Small intestine (tissue), 7 donors: ENCODE data around the gene NRCAM. TPM values are rescaled to one million over a fixed set of nuclear protein-coding genes. Genes with fewer than 3 reads are reported as not detected.
A peak's percentile ranks its signal among the peaks of the same experiment; 100 is the strongest.

Source experiments
- DNase-seq, 2 donors: peaks; one replicate each; pipeline versions ENCODE4 v3.0.0 to v3.0.0-alpha.2; 2013
- FAIRE-seq: peaks from 2 replicates; lab custom pipeline; 2012; peaks lifted over from hg19 to GRCh38; lab: Jason Lieb, UNC
- H3K27ac ChIP-seq, 3 donors: one replicate each; pipeline ENCODE4 v1.5.1; 2013; ENCODE audit warnings: low read length in 2 of 3, mild to moderate bottlenecking in 2 of 3, control low read depth in 1 of 3, inconsistent platforms in 1 of 3, low read depth in 1 of 3, moderate library complexity in 1 of 3
- H3K27me3 ChIP-seq, 3 donors: one replicate each; pipeline ENCODE4 v1.6.1; 2013; ENCODE audit warnings: low read length in 3 of 3, inconsistent platforms in 1 of 3; ENCODE audit not compliant: control insufficient read depth in 3 of 3, insufficient read depth in 3 of 3
- H3K36me3 ChIP-seq, 3 donors: one replicate each; pipeline ENCODE4 v1.6.1; 2013; ENCODE audit warnings: low read length in 3 of 3, inconsistent platforms in 1 of 3, low read depth in 1 of 3, mild to moderate bottlenecking in 1 of 3, moderate library complexity in 1 of 3; ENCODE audit not compliant: control insufficient read depth in 3 of 3, insufficient read depth in 2 of 3
- H3K4me1 ChIP-seq, 3 donors: one replicate each; pipeline ENCODE4 v1.6.1; 2013; ENCODE audit warnings: low read length in 2 of 3, inconsistent platforms in 1 of 3, low read depth in 1 of 3, mild to moderate bottlenecking in 1 of 3, moderate library complexity in 1 of 3; ENCODE audit not compliant: control insufficient read depth in 3 of 3, insufficient read depth in 2 of 3
- H3K4me3 ChIP-seq, 3 donors: one replicate each; pipeline ENCODE4 v1.5.1; 2013; ENCODE audit warnings: low read length in 3 of 3, control low read depth in 1 of 3, inconsistent platforms in 1 of 3, low read depth in 1 of 3, mild to moderate bottlenecking in 1 of 3, moderate library complexity in 1 of 3
- H3K9me3 ChIP-seq, 2 donors: one replicate each; pipeline ENCODE4 v1.6.1; 2013; ENCODE audit warnings: low read depth in 1 of 2, low read length in 1 of 2; ENCODE audit not compliant: control insufficient read depth in 2 of 2, insufficient read depth in 1 of 2
- WGBS, 3 donors: extraction: QIAGEN DNeasy Blood & Tissue Kit; methylation state at CpG; one replicate each; pipeline ENCODE4 v1.1.7; 2013; 5-methylcytosine and 5-hydroxymethylcytosine counted together
- polyA plus RNA-seq, 4 donors: library from polyadenylated mRNA; stranded (reverse) in 3 of 4; unstranded in 1 of 4; fragments of 200-250 nt in 3 of 4; fragments of 120-200 nt in 1 of 4; gene quantifications; one replicate each; pipeline versions ENCODE4 v1.2.1 to v1.2.3, GENCODE V29; 2013
- donor health status: healthy with polysubstance abuse.
- donor health status: control.
- donor health status: control.
- donor health status: Bipolar disorder and iron deficiency.
- donor health status: healthy.

Gene NRCAM
- polyA plus RNA-seq, 4 donors, result 0.27 to 6.8 (median 1.4) TPM

DNA sequence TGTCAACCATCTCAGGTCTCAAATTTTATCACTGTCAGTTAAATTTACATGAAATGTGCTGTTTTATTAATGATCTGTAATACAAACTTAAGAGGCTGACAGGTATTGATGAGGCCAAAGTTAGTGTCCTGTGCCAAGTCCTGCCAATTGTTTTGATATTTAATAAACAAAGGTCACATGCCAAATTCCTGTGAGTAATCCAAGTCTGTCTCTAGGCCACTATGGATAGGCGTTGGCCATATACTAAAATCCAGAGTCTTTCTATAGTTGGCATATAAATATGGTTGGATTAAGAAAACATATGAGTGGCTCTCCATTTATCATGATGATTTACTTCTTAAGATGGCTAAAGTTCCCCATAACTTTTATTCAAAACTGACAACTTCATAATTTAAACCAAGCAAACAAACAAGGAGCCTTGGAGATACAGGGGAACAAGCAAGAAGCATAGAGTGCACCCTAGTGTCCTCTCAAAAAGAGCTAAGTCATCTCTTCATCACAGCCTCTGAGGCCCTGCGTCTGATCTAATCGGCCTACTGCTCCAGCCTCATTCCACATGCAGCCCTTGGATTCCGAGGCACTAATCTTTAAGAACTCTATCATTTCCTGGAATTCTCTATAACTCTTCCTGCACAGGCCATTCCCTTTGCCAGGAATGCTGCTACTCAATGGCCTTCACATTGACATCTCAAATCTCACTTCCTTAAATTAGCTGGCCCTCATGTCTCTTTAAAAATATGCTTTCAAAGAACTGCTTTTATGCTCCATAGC is 32.7 kb upstream of the NRCAM start:
- H3K9me3 ChIP-seq, result no peaks in the 10 kb centered on the region
- no peaks in the 10 kb centered on the region for H3K27me3 ChIP-seq
- no peak overlapping the region for H3K27ac ChIP-seq
- no peak for DNase-seq
- 82 to 96% (median 87%) methylated on average over 4 of the region's 4 CpGs for WGBS, 3 donors
- no peak for FAIRE-seq
- H3K4me3 ChIP-seq, result no peak overlapping the region
- peaks cover 0 to 11% (median 3%) of the 10 kb centered on the region in 3 donors for H3K36me3 ChIP-seq
- no peaks in the 10 kb centered on the region for H3K4me1 ChIP-seq

DNA sequence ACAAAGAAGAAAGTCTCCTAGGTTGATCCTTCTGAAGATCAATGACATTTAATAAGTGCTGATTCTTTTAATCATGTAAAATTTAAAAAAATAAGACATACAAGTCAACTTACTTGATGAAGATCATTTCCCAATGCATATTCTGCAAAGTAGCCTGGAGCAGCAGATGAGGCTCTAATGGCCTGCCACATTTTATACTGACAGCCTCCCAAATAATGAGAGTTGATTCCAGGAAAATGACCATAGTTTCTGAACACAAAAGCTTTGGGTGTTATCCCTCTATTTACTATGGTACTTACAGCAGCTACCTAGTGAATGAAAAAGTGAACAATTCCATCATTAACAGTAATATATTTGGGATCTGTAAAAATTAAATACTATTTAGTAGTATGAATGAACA is 31.4 kb upstream of the NRCAM start:
- no peak for DNase-seq
- no peaks in the 10 kb centered on the region for H3K9me3 ChIP-seq
- H3K4me1 ChIP-seq, result no peaks in the 10 kb centered on the region
- H3K27ac ChIP-seq, result no peak overlapping the region
- H3K27me3 ChIP-seq, result no peaks in the 10 kb centered on the region
- no peak for FAIRE-seq
- peaks cover 0 to 8% (median 3%) of the 10 kb centered on the region in 3 donors for H3K36me3 ChIP-seq
- no peak overlapping the region for H3K4me3 ChIP-seq

DNA sequence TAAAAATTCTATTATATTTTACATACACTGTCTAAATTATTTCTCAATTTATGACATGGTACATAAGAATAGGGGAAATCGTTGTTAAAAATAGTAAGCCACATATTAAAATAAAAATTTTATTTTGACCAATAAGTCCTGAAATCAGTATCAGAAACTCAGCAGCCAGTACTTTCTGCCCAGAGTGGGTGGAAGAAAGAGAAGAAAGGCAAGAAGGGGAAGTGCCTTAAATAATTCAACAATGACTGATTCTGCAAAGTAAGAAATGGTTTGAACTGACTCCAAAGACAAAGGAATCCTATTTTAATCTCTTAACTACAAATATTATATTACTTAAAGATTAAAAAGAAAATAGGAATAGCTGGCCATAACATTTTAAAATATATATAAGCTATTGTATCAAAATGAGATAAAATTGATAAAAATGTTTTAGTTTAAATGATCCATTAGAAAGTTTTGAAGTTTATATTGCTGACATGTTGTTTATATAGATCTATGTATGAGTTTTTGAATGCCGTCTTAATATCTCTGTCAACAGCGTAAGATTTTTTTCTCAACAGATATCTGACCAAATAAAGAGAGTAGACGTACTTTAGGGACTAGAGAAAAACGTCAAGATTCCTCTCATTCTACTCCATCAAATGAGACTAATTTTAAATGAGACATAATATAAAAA is 30.2 kb upstream of the NRCAM start:
- Histone ChIP-seq H3K4me3 (no peak overlapping the region), H3K9me3 (no peaks in the 10 kb centered on the region), H3K4me1 (no peaks in the 10 kb centered on the region), H3K27me3 (no peaks in the 10 kb centered on the region), H3K36me3 (peaks cover 0 to 8% (median 3%) of the 10 kb centered on the region in 3 donors), H3K27ac (no peak overlapping the region)
- DNase-seq (no peak), FAIRE-seq (peak; percentile 19)
- 86 to 91% (median 91%) methylated on average over 5 of the region's 5 CpGs for WGBS, 3 donors

DNA sequence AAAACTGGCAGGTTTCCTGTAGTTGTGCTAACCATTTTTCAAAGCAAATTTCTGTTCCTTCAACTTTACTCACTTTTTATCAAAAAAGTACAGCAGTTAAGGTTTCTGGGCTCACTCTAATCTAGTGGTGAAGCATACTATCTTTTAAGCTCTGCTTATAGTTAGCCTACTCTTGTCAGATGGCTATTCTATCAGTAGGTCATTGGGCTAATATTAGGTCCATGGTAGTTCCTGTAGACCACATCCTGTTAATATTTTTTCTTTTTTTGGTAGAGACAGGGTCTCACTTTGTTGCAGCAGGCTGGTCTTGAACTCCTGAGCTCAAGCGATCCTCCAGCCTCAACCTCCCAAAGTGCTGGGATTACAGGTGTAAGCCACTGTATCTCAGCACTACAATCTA is 27.9 kb upstream of the NRCAM start:
- no peak for DNase-seq
- no peaks in the 10 kb centered on the region for H3K9me3 ChIP-seq
- H3K27ac ChIP-seq, result no peak overlapping the region
- WGBS, 3 donors, result 86 to 100% (median 89%) methylated on average over 1 of the region's 1 CpG
- no peak overlapping the region for H3K4me3 ChIP-seq
- peaks cover 3 to 10% (median 3%) of the 10 kb centered on the region in 3 donors for H3K36me3 ChIP-seq
- H3K27me3 ChIP-seq, result no peaks in the 10 kb centered on the region
- no peak for FAIRE-seq
- H3K4me1 ChIP-seq, result no peaks in the 10 kb centered on the region

DNA sequence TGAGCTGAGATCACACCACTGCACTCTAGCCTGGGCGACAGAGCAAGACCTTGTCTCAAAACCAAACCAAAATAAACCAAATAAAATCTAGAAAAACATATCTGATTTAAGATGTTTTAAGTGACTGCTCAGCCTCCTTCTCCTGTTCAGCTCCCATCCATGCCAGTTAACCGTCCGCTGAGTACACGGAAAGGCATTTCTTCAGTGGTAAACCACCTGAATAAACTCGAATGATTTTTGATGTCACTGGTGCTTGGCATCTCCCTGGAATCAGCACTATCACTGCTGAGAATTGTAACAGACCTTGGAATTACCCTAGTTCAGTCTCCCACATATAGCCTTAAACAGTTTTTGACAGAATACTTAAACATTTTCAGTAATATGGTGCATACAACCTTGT is 24.1 kb upstream of the NRCAM start:
- Histone ChIP-seq H3K4me1 (no peaks in the 10 kb centered on the region), H3K36me3 (peaks cover 7 to 13% (median 8%) of the 10 kb centered on the region in 3 donors), H3K9me3 (no peaks in the 10 kb centered on the region), H3K27me3 (no peaks in the 10 kb centered on the region), H3K4me3 (no peak overlapping the region), H3K27ac (no peak overlapping the region)
- FAIRE-seq, result no peak
- WGBS, 3 donors, result 93 to 98% (median 97%) methylated on average over 5 of the region's 5 CpGs
- no peak for DNase-seq

DNA sequence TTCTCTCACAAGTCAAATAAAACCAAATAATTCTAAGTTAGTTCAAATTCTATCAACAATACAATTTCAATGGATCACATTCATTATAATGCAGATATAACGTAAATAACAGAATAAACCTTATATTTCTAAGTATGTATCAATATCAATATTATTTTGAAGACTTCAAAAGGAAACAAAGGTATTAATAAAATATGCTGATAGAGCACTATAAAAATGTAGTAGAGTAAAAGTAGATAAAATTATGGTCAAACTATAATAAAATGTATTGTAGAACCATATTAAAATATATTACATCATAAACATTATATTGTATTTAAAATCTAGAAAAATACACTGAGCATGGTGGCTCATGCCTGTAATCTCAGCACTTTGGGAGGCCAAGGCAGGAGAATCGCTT is 23.5 kb upstream of the NRCAM start:
- WGBS, 3 donors, result 98 to 100% (median 99%) methylated on average over 2 of the region's 2 CpGs
- H3K4me3 ChIP-seq, result no peak overlapping the region
- no peak overlapping the region for H3K27ac ChIP-seq
- H3K36me3 ChIP-seq, result peaks cover 7 to 13% (median 8%) of the 10 kb centered on the region in 3 donors
- H3K4me1 ChIP-seq, result no peaks in the 10 kb centered on the region
- FAIRE-seq (peak; percentile 47), DNase-seq (no peak)
- no peaks in the 10 kb centered on the region for H3K27me3 ChIP-seq
- H3K9me3 ChIP-seq, result no peaks in the 10 kb centered on the region

DNA sequence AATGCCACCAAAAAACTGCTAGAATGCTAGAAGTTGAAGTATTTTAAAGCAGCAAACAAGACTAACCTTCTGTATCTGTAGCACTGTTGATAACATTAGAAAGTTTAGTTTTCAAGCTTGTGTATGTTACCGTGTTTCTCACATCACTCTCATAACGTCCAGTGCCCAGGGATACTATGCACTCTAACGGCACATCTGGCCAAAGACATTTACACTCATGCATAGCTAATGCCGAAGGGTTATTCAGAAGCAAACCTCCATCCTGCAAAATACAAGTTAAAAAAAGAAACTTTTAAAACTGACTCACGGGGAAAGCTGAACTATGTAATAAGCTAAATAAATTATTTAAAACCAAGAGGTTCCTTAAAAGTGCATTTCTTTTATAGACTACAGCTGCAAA is 22.9 kb upstream of the NRCAM start:
- no peak for DNase-seq
- Histone ChIP-seq H3K27ac (no peak overlapping the region), H3K9me3 (no peaks in the 10 kb centered on the region), H3K36me3 (peaks cover 5 to 13% (median 8%) of the 10 kb centered on the region in 3 donors), H3K27me3 (no peaks in the 10 kb centered on the region), H3K4me3 (no peak overlapping the region), H3K4me1 (no peaks in the 10 kb centered on the region)
- 93 to 95% (median 94%) methylated on average over 5 of the region's 5 CpGs for WGBS, 3 donors
- no peak for FAIRE-seq

DNA sequence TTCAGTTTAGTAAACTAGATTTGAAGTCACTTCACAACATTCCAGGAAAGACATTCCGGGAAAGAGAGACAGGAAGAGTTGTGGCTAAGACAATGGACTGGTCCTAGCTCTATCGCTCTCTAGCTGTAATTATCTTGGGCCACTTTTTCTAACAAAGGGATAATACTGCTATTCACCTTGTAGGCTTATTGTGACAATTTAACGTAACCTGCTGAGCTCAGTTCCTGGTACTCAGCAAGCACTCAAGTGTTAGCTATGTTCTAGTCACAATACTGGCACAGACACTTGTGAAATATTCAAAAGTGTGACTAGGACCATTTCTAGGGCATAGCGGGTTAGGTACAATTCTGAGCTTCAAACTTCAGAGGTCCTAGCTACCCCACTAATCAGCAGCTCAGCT is 12.0 kb upstream of the NRCAM start:
- no peak for FAIRE-seq
- H3K27me3 ChIP-seq, result no peaks in the 10 kb centered on the region
- H3K36me3 ChIP-seq, result no peaks in the 10 kb centered on the region
- WGBS, 3 donors, result 66 to 89% (median 77%) methylated on average over 4 of the region's 4 CpGs
- H3K9me3 ChIP-seq, result no peaks in the 10 kb centered on the region
- no peak overlapping the region for H3K4me3 ChIP-seq
- no peak overlapping the region for H3K27ac ChIP-seq
- DNase-seq, result no peak
- no peaks in the 10 kb centered on the region for H3K4me1 ChIP-seq
